Large intestine (tissue), 3 donors: ENCODE measurements around the gene EDDM3A. TPM values are rescaled to one million over a fixed set of nuclear protein-coding genes. Genes with fewer than 3 reads are reported as not detected.
A peak's percentile ranks its signal among the peaks of the same experiment; 100 is the strongest.
"Not testable (repeated sequence)": the region's sequence is repeated elsewhere in the genome, so short reads cannot be mapped to it uniquely, and the experiment has no call there.

ENCODE experiments used
- DNase-seq, 2 donors: peaks; one replicate each; pipeline versions ENCODE4 v3.0.0 to v3.0.0-alpha.2; 2013
- H3K27ac ChIP-seq: one replicate; pipeline ENCODE4 v1.5.1; 2013; ENCODE audit warnings: low read length
- H3K27me3 ChIP-seq: 2 replicates; pipeline ENCODE4 v1.6.1; 2013; ENCODE audit warnings: low read length; ENCODE audit not compliant: control insufficient read depth, insufficient read depth
- H3K36me3 ChIP-seq: 2 replicates; pipeline ENCODE4 v1.6.1; 2013; ENCODE audit warnings: low read length; ENCODE audit not compliant: control insufficient read depth, insufficient read depth
- H3K4me1 ChIP-seq: one replicate; pipeline ENCODE4 v1.6.1; 2013; ENCODE audit warnings: low read length; ENCODE audit not compliant: control insufficient read depth, insufficient read depth
- H3K4me3 ChIP-seq: one replicate; pipeline ENCODE4 v1.5.1; 2013; ENCODE audit warnings: low read length
- H3K9me3 ChIP-seq: one replicate; pipeline ENCODE4 v1.6.1; 2013; ENCODE audit warnings: mild to moderate bottlenecking, low read depth, low read length, moderate library complexity; ENCODE audit not compliant: control insufficient read depth
- WGBS: methylation state at CpG from one replicate; pipeline ENCODE4 v1.1.5; 2013; ENCODE audit warnings: low lambda C conversion rate; ENCODE audit not compliant: insufficient coverage; 5-methylcytosine and 5-hydroxymethylcytosine counted together
- polyA plus RNA-seq: library from polyadenylated mRNA; unstranded; fragments of 120-200 nt; gene quantifications from one replicate; pipeline ENCODE4 v1.2.1, GENCODE V29; 2013

EDDM3A gene
- polyA plus RNA-seq, 1 donor = not detected

DNA sequence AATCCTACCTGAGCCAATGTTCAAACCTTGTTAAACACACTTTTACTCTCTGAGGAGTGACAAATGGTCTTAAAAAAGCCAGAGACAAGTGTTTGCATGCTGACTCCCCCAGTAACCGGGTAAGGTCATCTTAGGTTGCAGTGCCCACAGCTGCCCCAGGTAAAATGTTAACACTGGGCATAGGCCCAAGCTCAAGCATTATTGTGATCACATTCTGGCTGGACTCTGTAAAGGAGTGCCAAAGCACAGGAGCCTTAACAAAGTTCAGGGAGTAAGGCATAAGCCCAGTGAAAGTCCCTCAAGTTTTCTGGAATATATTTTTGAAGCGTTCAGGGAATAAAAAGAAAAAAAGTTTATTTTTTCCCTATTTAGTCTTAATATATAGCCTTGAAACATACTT, 8.6 kb downstream of the EDDM3A start:
- no peak overlapping the region for H3K4me3 ChIP-seq
- H3K27ac ChIP-seq = no peak overlapping the region
- H3K36me3 ChIP-seq = no peaks in the 10 kb centered on the region
- H3K4me1 ChIP-seq = no peaks in the 10 kb centered on the region
- DNase-seq = no peak
- no peaks in the 10 kb centered on the region for H3K27me3 ChIP-seq
- WGBS = no CpG with 5 or more reads among the region's 2 CpGs
- H3K9me3 ChIP-seq = no peaks in the 10 kb centered on the region

DNA sequence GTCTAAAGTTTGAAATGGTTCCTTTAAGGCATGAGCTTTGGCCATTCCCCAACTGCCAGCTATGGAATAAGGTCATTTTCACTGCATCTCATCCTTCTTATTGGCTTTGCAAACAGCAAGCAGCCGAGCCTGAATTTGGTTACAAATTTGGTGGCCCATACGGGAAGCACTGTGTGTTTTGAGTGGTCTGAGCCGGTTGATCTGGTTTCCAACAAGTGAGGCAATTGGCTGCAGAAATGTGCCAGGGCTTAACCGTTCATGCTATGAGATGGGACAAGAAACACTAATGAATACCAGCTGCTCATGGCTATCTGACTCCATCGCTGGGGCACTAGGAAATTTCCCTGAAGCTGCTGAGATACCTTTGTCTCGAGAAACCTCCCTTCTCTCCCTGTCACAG, 9.3 kb downstream of the EDDM3A start:
- H3K9me3 ChIP-seq = no peaks in the 10 kb centered on the region
- no CpG with 5 or more reads among the region's 6 CpGs for WGBS
- no peak for DNase-seq
- H3K27me3 ChIP-seq = no peaks in the 10 kb centered on the region
- no peaks in the 10 kb centered on the region for H3K36me3 ChIP-seq
- no peak overlapping the region for H3K27ac ChIP-seq
- H3K4me1 ChIP-seq = no peaks in the 10 kb centered on the region
- no peak overlapping the region for H3K4me3 ChIP-seq

DNA sequence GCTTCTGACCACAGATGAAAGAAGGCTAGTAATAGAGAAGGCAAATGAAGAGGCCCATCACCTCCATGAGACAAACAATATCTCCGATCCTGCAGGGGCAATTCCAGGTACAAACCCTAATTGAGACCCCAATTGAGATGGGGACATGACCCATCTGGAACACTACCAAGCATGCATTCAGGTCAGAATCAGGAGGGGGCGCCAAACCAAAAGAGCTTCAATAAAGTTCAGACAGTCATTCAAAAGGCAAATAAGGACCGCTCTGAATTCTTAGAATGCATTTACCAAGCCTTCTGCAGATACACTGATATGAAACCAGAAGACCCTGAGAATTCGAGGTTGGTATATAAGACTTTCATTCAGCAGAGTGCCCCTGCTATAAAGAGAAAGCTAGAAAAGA, 12.3 kb downstream of the EDDM3A start:
- no peaks in the 10 kb centered on the region for H3K4me1 ChIP-seq
- peak in 1 of 2 donors; percentile 12 for DNase-seq
- no peaks in the 10 kb centered on the region for H3K36me3 ChIP-seq
- H3K9me3 ChIP-seq = no peaks in the 10 kb centered on the region
- no peak overlapping the region for H3K27ac ChIP-seq
- no peaks in the 10 kb centered on the region for H3K27me3 ChIP-seq
- WGBS = 100% methylated on average over 1 of the region's 4 CpGs
- no peak overlapping the region for H3K4me3 ChIP-seq

- H3K27ac ChIP-seq, H3K27me3 ChIP-seq, H3K4me1 ChIP-seq, DNase-seq, H3K4me3 ChIP-seq, H3K9me3 ChIP-seq, H3K36me3 ChIP-seq: not testable (repeated sequence)
- no CpG with 5 or more reads among the region's 5 CpGs for WGBS
Measured at GRCh38 chr14:20759465-20759864, 13.8 kb downstream of the EDDM3A start.

GRCh38 chr14:20760950-20761349, 15.3 kb downstream of the EDDM3A start:
- H3K4me3 ChIP-seq = no peak overlapping the region
- H3K4me1 ChIP-seq = no peaks in the 10 kb centered on the region
- H3K27me3 ChIP-seq = no peaks in the 10 kb centered on the region
- no peak for DNase-seq
- no peak overlapping the region for H3K27ac ChIP-seq
- H3K36me3 ChIP-seq = no peaks in the 10 kb centered on the region
- H3K9me3 ChIP-seq = no peaks in the 10 kb centered on the region

DNA sequence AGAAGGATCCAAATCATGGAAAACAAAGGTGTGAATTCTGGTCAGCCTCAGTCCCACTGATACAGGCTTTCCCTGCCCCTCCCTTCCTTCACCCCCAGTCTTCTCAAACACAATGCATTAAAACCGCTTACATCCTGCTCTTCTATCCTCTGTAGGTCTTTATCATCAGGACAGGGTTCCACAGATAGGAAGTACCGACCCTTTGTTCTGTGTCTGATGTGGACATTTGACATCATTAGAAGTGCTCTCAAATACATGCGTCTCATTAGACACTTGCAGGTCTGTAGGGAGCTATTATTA, 22.9 kb downstream of the EDDM3A start:
- Histone ChIP-seq H3K9me3 (no peaks in the 10 kb centered on the region), H3K4me3 (no peak overlapping the region), H3K27me3 (no peaks in the 10 kb centered on the region), H3K4me1 (no peaks in the 10 kb centered on the region), H3K27ac (no peak overlapping the region), H3K36me3 (no peaks in the 10 kb centered on the region)
- no CpG with 5 or more reads among the region's 3 CpGs for WGBS
- DNase-seq = no peak

- no peaks in the 10 kb centered on the region for H3K4me1 ChIP-seq
- no peaks in the 10 kb centered on the region for H3K36me3 ChIP-seq
- no peaks in the 10 kb centered on the region for H3K27me3 ChIP-seq
- H3K27ac ChIP-seq = no peak overlapping the region
- 80% methylated on average over 1 of the region's 3 CpGs for WGBS
- DNase-seq = no peak
- H3K9me3 ChIP-seq = no peaks in the 10 kb centered on the region
- H3K4me3 ChIP-seq = no peak overlapping the region
Measured at GRCh38 chr14:20769421-20769820, 23.7 kb downstream of the EDDM3A start.

- Histone ChIP-seq H3K36me3 (no peaks in the 10 kb centered on the region), H3K27ac (no peak overlapping the region), H3K27me3 (no peaks in the 10 kb centered on the region), H3K4me1 (no peaks in the 10 kb centered on the region), H3K4me3 (no peak overlapping the region), H3K9me3 (no peaks in the 10 kb centered on the region)
- WGBS = 100% methylated on average over 1 of the region's 3 CpGs
- no peak for DNase-seq
Measured at GRCh38 chr14:20772650-20773049, 27.0 kb downstream of the EDDM3A start.

GRCh38 chr14:20774258-20774824, 28.7 kb downstream of the EDDM3A start:
- H3K27ac ChIP-seq = no peak overlapping the region
- WGBS = 0% methylated on average over 1 of the region's 5 CpGs
- H3K4me3 ChIP-seq = no peak overlapping the region
- no peaks in the 10 kb centered on the region for H3K9me3 ChIP-seq
- no peaks in the 10 kb centered on the region for H3K36me3 ChIP-seq
- H3K4me1 ChIP-seq = no peaks in the 10 kb centered on the region
- H3K27me3 ChIP-seq = no peaks in the 10 kb centered on the region
- DNase-seq = no peak

DNA sequence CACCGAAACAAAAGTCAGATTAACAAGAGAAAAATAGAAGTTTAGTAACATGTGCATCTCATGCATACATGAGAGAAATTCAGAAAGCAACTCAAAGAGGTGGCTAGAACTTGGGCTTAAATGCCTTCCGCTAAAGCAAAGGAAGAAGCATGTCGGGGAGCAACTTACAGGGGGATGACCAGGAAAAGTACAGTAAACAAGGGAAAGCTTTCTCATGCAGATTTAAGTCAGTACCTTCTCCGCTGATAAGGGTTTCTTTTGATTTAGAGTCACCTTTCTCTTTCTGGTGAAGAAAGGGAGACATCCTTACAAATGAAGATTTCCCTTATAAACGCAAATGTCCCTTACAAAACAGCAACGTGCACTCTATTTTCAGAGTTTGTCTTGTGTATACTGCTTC, 29.4 kb downstream of the EDDM3A start:
- no peak for DNase-seq
- no peaks in the 10 kb centered on the region for H3K36me3 ChIP-seq
- H3K27me3 ChIP-seq = no peaks in the 10 kb centered on the region
- H3K4me3 ChIP-seq = no peak overlapping the region
- H3K4me1 ChIP-seq = no peaks in the 10 kb centered on the region
- H3K9me3 ChIP-seq = no peaks in the 10 kb centered on the region
- 80% methylated on average over 1 of the region's 6 CpGs for WGBS
- no peak overlapping the region for H3K27ac ChIP-seq

DNA sequence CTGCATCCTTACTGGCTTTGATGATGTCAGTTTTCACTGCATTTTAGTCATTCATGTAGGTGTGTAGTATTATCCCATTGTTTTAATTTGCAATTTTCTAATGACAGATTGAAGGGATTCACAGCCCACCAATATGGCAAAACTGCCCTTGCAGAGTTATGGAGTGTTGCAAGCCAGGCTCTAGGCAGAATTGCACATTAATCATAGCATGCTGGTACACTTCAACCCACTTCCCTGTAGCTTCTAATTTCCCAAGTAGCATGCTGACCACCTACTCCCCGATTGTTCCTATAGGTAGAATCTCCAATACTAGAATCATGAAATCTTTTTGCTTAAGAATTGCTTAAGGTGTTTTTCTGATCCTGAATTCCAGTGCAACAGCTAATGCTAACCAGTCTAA, 30.2 kb downstream of the EDDM3A start:
- Histone ChIP-seq H3K4me3 (no peak overlapping the region), H3K27me3 (no peaks in the 10 kb centered on the region), H3K27ac (no peak overlapping the region), H3K4me1 (peaks cover 2% of the 10 kb centered on the region), H3K36me3 (no peaks in the 10 kb centered on the region), H3K9me3 (no peaks in the 10 kb centered on the region)
- no peak for DNase-seq
- WGBS = no CpG with 5 or more reads among the region's 1 CpG
